ENCODE results near the gene NALCN.

NALCN gene

GRCh38 chr13:101433895-101434294 lies 17.6 kb upstream of the NALCN start:
- no peak overlapping the region for H3K4me3 ChIP-seq (replicated peaks; ENCODE audit: low read depth, low read length)
- TF ChIP-seq CTCF (IDR thresholded peaks at IDR 0.05; ENCODE audit: low read length, missing control alignments) = no peak
- DNase-seq (ENCODE audit: low read depth) = no peak

GRCh38 chr13:101429733-101430132 lies 13.4 kb upstream of the NALCN start:
- H3K4me3 ChIP-seq (replicated peaks; ENCODE audit: low read depth, low read length) = no peak overlapping the region
- no peak for DNase-seq (ENCODE audit: low read depth)
- TF ChIP-seq CTCF (IDR thresholded peaks at IDR 0.05; ENCODE audit: low read length, missing control alignments) = no peak

GRCh38 chr13:101425623-101426022 lies 9.3 kb upstream of the NALCN start:
- no peak for TF ChIP-seq CTCF (IDR thresholded peaks at IDR 0.05; ENCODE audit: low read length, missing control alignments)
- no peak overlapping the region for H3K4me3 ChIP-seq (replicated peaks; ENCODE audit: low read depth, low read length)
- DNase-seq (ENCODE audit: low read depth) = no peak

- no peak for TF ChIP-seq CTCF (IDR thresholded peaks at IDR 0.05; ENCODE audit: low read length, missing control alignments)
- DNase-seq (ENCODE audit: low read depth) = no peak
- H3K4me3 ChIP-seq (replicated peaks; ENCODE audit: low read depth, low read length) = no peak overlapping the region
Measured at GRCh38 chr13:101425156-101425471, 8.8 kb upstream of the NALCN start.

GRCh38 chr13:101424381-101425155 lies 8.3 kb upstream of the NALCN start:
- H3K4me3 ChIP-seq (replicated peaks; ENCODE audit: low read depth, low read length) = no peak overlapping the region
- DNase-seq (ENCODE audit: low read depth) = no peak
- no peak for TF ChIP-seq CTCF (IDR thresholded peaks at IDR 0.05; ENCODE audit: low read length, missing control alignments)

GRCh38 chr13:101423872-101424271 lies 7.6 kb upstream of the NALCN start:
- no peak for TF ChIP-seq CTCF (IDR thresholded peaks at IDR 0.05; ENCODE audit: low read length, missing control alignments)
- no peak for DNase-seq (ENCODE audit: low read depth)
- H3K4me3 ChIP-seq (replicated peaks; ENCODE audit: low read depth, low read length) = no peak overlapping the region

GRCh38 chr13:101417501-101417900 lies 1.2 kb upstream of the NALCN start:
- H3K4me3 ChIP-seq (replicated peaks; ENCODE audit: low read depth, low read length) = no peak overlapping the region
- TF ChIP-seq CTCF (IDR thresholded peaks at IDR 0.05; ENCODE audit: low read length, missing control alignments) = no peak
- no peak for DNase-seq (ENCODE audit: low read depth)

All from fibroblast of pulmonary artery (primary cell).